ENCODE data around the gene PHF2. TPM values are rescaled to one million over a fixed set of nuclear protein-coding genes. Genes with fewer than 3 reads are reported as not detected.

The PHF2 gene
- total and polyA plus RNA-seq, 2 experiments from 2014 or later: 4.3 to 11.8 TPM

DNA sequence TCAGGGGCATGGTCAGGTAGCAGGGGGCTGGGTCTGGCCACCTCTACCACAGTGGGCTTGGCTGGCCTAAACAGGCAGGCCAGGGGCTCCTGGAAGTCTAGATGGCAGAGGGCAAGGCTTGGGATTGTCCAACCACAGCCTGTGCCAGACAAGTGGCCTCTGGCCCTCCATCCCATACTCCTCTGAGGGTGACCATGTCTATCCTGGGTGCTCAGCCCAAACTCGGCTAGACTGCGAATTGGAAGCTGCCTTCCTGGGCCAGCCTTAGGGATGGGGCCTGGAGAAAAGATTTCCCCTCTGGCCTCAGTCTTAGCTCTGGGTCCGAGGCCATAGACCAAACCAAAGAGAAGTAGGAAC is 110.5 kb downstream of the PHF2 start (continued):
- TF ChIP-seq, protein P1, sequence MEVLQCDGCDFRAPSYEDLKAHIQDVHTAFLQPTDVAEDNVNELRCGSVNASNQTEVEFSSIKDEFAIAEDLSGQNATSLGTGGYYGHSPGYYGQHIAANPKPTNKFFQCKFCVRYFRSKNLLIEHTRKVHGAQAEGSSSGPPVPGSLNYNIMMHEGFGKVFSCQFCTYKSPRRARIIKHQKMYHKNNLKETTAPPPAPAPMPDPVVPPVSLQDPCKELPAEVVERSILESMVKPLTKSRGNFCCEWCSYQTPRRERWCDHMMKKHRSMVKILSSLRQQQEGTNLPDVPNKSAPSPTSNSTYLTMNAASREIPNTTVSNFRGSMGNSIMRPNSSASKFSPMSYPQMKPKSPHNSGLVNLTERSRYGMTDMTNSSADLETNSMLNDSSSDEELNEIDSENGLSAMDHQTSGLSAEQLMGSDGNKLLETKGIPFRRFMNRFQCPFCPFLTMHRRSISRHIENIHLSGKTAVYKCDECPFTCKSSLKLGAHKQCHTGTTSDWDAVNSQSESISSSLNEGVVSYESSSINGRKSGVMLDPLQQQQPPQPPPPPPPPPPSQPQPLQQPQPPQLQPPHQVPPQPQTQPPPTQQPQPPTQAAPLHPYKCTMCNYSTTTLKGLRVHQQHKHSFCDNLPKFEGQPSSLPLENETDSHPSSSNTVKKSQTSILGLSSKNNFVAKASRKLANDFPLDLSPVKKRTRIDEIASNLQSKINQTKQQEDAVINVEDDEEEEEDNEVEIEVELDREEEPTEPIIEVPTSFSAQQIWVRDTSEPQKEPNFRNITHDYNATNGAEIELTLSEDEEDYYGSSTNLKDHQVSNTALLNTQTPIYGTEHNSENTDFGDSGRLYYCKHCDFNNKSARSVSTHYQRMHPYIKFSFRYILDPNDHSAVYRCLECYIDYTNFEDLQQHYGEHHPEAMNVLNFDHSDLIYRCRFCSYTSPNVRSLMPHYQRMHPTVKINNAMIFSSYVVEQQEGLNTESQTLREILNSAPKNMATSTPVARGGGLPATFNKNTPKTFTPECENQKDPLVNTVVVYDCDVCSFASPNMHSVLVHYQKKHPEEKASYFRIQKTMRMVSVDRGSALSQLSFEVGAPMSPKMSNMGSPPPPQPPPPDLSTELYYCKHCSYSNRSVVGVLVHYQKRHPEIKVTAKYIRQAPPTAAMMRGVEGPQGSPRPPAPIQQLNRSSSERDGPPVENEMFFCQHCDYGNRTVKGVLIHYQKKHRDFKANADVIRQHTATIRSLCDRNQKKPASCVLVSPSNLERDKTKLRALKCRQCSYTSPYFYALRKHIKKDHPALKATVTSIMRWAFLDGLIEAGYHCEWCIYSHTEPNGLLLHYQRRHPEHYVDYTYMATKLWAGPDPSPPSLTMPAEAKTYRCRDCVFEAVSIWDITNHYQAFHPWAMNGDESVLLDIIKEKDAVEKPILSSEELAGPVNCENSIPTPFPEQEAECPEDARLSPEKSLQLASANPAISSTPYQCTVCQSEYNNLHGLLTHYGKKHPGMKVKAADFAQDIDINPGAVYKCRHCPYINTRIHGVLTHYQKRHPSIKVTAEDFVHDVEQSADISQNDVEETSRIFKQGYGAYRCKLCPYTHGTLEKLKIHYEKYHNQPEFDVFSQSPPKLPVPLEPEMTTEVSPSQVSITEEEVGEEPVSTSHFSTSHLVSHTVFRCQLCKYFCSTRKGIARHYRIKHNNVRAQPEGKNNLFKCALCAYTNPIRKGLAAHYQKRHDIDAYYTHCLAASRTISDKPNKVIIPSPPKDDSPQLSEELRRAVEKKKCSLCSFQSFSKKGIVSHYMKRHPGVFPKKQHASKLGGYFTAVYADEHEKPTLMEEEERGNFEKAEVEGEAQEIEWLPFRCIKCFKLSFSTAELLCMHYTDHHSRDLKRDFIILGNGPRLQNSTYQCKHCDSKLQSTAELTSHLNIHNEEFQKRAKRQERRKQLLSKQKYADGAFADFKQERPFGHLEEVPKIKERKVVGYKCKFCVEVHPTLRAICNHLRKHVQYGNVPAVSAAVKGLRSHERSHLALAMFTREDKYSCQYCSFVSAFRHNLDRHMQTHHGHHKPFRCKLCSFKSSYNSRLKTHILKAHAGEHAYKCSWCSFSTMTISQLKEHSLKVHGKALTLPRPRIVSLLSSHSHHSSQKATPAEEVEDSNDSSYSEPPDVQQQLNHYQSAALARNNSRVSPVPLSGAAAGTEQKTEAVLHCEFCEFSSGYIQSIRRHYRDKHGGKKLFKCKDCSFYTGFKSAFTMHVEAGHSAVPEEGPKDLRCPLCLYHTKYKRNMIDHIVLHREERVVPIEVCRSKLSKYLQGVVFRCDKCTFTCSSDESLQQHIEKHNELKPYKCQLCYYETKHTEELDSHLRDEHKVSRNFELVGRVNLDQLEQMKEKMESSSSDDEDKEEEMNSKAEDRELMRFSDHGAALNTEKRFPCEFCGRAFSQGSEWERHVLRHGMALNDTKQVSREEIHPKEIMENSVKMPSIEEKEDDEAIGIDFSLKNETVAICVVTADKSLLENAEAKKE (CRISPR knock-in tag; IDR thresholded peaks at IDR 0.05): no peak
- TF ChIP-seq, protein P2, sequence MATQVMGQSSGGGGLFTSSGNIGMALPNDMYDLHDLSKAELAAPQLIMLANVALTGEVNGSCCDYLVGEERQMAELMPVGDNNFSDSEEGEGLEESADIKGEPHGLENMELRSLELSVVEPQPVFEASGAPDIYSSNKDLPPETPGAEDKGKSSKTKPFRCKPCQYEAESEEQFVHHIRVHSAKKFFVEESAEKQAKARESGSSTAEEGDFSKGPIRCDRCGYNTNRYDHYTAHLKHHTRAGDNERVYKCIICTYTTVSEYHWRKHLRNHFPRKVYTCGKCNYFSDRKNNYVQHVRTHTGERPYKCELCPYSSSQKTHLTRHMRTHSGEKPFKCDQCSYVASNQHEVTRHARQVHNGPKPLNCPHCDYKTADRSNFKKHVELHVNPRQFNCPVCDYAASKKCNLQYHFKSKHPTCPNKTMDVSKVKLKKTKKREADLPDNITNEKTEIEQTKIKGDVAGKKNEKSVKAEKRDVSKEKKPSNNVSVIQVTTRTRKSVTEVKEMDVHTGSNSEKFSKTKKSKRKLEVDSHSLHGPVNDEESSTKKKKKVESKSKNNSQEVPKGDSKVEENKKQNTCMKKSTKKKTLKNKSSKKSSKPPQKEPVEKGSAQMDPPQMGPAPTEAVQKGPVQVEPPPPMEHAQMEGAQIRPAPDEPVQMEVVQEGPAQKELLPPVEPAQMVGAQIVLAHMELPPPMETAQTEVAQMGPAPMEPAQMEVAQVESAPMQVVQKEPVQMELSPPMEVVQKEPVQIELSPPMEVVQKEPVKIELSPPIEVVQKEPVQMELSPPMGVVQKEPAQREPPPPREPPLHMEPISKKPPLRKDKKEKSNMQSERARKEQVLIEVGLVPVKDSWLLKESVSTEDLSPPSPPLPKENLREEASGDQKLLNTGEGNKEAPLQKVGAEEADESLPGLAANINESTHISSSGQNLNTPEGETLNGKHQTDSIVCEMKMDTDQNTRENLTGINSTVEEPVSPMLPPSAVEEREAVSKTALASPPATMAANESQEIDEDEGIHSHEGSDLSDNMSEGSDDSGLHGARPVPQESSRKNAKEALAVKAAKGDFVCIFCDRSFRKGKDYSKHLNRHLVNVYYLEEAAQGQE (IDR thresholded peaks at IDR 0.05; ENCODE audit: unreplicated experiment): no peak
- TF ChIP-seq, protein P3, sequence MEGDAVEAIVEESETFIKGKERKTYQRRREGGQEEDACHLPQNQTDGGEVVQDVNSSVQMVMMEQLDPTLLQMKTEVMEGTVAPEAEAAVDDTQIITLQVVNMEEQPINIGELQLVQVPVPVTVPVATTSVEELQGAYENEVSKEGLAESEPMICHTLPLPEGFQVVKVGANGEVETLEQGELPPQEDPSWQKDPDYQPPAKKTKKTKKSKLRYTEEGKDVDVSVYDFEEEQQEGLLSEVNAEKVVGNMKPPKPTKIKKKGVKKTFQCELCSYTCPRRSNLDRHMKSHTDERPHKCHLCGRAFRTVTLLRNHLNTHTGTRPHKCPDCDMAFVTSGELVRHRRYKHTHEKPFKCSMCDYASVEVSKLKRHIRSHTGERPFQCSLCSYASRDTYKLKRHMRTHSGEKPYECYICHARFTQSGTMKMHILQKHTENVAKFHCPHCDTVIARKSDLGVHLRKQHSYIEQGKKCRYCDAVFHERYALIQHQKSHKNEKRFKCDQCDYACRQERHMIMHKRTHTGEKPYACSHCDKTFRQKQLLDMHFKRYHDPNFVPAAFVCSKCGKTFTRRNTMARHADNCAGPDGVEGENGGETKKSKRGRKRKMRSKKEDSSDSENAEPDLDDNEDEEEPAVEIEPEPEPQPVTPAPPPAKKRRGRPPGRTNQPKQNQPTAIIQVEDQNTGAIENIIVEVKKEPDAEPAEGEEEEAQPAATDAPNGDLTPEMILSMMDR (conservative IDR thresholded peaks at IDR 0.05; ENCODE audit: low read depth in 2 of 2): no peak
- TF ChIP-seq ZNF331 (CRISPR knock-in tag; IDR thresholded peaks at IDR 0.05; ENCODE audit: low read depth): no peak
- TF ChIP-seq EZH2 (IDR thresholded peaks at IDR 0.05; ENCODE audit: low read depth, unreplicated experiment): no peak
- TF ChIP-seq, protein P4, sequence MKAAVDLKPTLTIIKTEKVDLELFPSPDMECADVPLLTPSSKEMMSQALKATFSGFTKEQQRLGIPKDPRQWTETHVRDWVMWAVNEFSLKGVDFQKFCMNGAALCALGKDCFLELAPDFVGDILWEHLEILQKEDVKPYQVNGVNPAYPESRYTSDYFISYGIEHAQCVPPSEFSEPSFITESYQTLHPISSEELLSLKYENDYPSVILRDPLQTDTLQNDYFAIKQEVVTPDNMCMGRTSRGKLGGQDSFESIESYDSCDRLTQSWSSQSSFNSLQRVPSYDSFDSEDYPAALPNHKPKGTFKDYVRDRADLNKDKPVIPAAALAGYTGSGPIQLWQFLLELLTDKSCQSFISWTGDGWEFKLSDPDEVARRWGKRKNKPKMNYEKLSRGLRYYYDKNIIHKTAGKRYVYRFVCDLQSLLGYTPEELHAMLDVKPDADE (IDR thresholded peaks at IDR 0.05): no peak
- TF ChIP-seq POLR2AphosphoS5 (IDR thresholded peaks at IDR 0.05; ENCODE audit: low read depth): no peak
